ENCODE results near the gene ZSWIM3.

DNA sequence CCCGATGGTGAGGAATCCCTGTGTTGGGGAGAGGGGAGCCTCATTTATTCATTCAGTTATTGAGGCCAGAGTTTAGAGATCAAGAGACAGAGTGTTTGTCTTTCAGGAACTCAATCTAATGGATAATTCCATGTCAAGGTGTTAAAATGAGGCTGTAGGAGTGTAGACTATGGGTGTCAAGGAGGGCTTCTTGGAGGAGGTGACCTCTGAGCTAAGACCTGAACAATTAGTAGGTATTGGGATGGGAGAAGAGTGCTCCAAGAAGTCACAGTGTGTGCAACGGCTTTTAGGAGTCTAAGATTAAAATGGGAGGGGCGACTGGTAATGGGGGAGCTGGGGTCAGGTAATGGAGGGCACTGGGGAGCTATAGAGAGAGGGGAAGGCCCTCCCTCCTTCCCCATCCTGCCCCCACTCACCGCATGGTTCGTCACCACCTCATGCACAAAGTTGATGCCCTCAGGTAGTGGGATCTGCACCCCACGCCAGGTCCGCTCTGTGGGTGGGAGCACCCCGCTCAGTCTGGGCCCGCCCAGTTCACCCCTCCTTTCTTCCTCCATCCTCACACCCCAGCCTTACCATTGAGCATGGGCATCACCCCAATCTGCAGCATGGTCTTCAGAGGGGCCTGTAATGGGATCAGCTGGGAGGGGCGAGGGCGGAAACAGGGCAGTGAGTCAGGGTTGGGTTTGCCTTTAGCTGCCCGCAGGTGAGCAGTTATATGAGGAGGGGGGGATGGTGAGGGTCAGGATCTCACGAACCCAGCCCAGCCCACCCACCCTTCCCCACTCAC, 41.8 kb downstream of the ZSWIM3 start:
- TF ChIP-seq, protein P1, sequence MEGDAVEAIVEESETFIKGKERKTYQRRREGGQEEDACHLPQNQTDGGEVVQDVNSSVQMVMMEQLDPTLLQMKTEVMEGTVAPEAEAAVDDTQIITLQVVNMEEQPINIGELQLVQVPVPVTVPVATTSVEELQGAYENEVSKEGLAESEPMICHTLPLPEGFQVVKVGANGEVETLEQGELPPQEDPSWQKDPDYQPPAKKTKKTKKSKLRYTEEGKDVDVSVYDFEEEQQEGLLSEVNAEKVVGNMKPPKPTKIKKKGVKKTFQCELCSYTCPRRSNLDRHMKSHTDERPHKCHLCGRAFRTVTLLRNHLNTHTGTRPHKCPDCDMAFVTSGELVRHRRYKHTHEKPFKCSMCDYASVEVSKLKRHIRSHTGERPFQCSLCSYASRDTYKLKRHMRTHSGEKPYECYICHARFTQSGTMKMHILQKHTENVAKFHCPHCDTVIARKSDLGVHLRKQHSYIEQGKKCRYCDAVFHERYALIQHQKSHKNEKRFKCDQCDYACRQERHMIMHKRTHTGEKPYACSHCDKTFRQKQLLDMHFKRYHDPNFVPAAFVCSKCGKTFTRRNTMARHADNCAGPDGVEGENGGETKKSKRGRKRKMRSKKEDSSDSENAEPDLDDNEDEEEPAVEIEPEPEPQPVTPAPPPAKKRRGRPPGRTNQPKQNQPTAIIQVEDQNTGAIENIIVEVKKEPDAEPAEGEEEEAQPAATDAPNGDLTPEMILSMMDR (conservative IDR thresholded peaks at IDR 0.05; ENCODE audit: low read depth, low read length), result no peak
- TF ChIP-seq EZH2 (IDR thresholded peaks at IDR 0.05; ENCODE audit: low read length, unreplicated experiment), result no peak
